Ovary (tissue), 9 donors: ENCODE data around the gene ELMOD3. TPM values are rescaled to one million over a fixed set of nuclear protein-coding genes. Genes with fewer than 3 reads are reported as not detected.
"Not testable (repeated sequence)": the region's sequence is repeated elsewhere in the genome, so short reads cannot be mapped to it uniquely, and the experiment has no call there.

ENCODE experiments used
- DNase-seq, 5 donors: peaks; one replicate each; pipeline ENCODE4 v3.0.0-alpha.2; 2019 to 2020
- H3K27ac ChIP-seq, 2 donors: fragments of 200-600 bp; one replicate each; pipeline versions ENCODE4 v1.5.1 to v1.8.0; 2019 to 2022
- H3K27me3 ChIP-seq: fragments of 200-600 bp; one replicate; pipeline ENCODE4 v1.8.0; 2022
- H3K36me3 ChIP-seq: fragments of 200-600 bp; sonication (generic); one replicate; pipeline ENCODE4 v1.5.1; 2019
- H3K4me1 ChIP-seq: one replicate; pipeline ENCODE4 v1.8.1; 2013; ENCODE audit warnings: mild to moderate bottlenecking, moderate library complexity; ENCODE audit not compliant: insufficient read depth
- H3K4me3 ChIP-seq: fragments of 200-600 bp; sonication (generic); one replicate; pipeline ENCODE4 v1.5.1; 2017
- H3K9me3 ChIP-seq, 2 donors: fragments of 200-600 bp in 1 of 2; sonication (generic) in 1 of 2; one replicate each; pipeline versions ENCODE4 v1.5.1 to v1.8.1; 2013 to 2019; ENCODE audit warnings: mild to moderate bottlenecking in 1 of 2, moderate library complexity in 1 of 2
- CTCF ChIP-seq, 3 donors: fragments of 450-650 bp in 2 of 3; fragments of 200-600 bp in 1 of 3; IDR thresholded peaks; one replicate each; pipeline versions ENCODE4 v1.5.1 to v1.8.0; 2016 to 2022; ENCODE audit warnings: antibody characterized with exemption in 3 of 3, mild to moderate bottlenecking in 1 of 3
- EP300 ChIP-seq: sonication (generic); formaldehyde crosslinking; IDR thresholded peaks from one replicate; pipeline ENCODE4 v1.6.1; 2017; ENCODE audit warnings: antibody characterized with exemption
- POLR2A ChIP-seq: fragments of 450-650 bp; IDR thresholded peaks from one replicate; pipeline ENCODE4 v1.6.1; 2017; ENCODE audit warnings: antibody characterized with exemption, mild to moderate bottlenecking, moderate library complexity
- WGBS, 3 donors: extraction: QIAGEN DNeasy Blood & Tissue Kit in 1 of 3; methylation state at CpG; one replicate each; pipeline versions ENCODE4 v1.1.5 to v1.1.7; 2013 to 2017; 5-methylcytosine and 5-hydroxymethylcytosine counted together
- intact Hi-C, 4 donors: fragments of 100-400 bp; cut with DNase I; formaldehyde crosslinking; loops; one replicate each; pipeline versions ENCODE4 v1.11.0 to v1.15.1; 2022 to 2023
- polyA plus RNA-seq, 2 donors: library from polyadenylated mRNA; stranded (reverse); fragments of 200-250 nt in 1 of 2; fragments of 350-450 nt in 1 of 2; fragmentation: Illumina TruSeq in 1 of 2; extraction: RNeasy Lipid Tissue Mini Kit (QIAGEN cat#74804) in 1 of 2; gene quantifications; one replicate each; pipeline ENCODE4 v1.2.3, GENCODE V29; 2013 to 2014
- total RNA-seq, 7 donors: library from RNA; depleted of rRNA in 2 of 7; stranded (reverse); fragments of >200 nt in 2 of 7; fragmentation: NEBNext Ultra II Directional in 3 of 7; extraction: Animal tissue kit (Norgen Biotek cat#: 25700) in 3 of 7; gene quantifications; one replicate each; pipeline versions ENCODE4 v1.1.0 to v1.2.4, GENCODE V29; 2016 to 2023
- donor health status: DM: no; HTN: no; CAD: no; lungs with moderate emphysema.
- donor health status: DM: no; HTN: no; CAD: no.
- donor health status: Bipolar disorder and iron deficiency.
- donor health status: DM: yes; HTN: yes; CAD: no.
- donor health status: DM: no; HTN: no; CAD: no.
- donor health status: DM: yes; HTN: yes; CAD: no.

Gene ELMOD3
- total and polyA plus RNA-seq, 9 donors, result 13.0 to 23.0 (median 17.3) TPM

DNA sequence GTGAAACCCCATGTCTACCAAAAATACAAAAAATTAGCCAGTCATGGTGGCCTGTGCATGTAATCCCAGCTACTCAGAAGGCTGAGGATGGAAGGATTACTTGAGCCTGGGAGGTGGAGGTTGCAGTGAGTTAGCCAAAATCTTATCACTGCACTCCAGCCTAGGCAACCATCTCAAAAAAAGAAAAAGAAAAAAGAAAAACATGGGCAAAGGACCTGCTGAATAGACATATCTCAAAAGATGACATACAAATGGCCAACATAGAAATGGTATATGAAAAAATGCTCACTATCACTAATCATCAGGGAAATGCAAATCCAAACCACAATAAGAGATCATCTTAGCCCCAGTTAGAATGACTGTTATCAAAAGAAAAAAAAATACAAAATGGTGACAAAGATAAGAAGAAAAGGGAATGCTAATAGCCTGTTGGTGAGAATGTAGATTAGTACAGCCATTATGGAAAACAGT lies 25.4 kb upstream of the ELMOD3 start:
- no peak for DNase-seq
- H3K9me3 ChIP-seq, result no peaks in the 10 kb centered on the region
- H3K4me3 ChIP-seq, result no peak overlapping the region
- no peak overlapping the region for H3K27ac ChIP-seq
- peaks cover 13% of the 10 kb centered on the region for H3K4me1 ChIP-seq
- TF ChIP-seq EP300, result no peak
- TF ChIP-seq CTCF (IDR thresholded peaks at IDR 0.05), result no peak
- no peak for TF ChIP-seq POLR2A
- H3K36me3 ChIP-seq, result no peaks in the 10 kb centered on the region
- intact Hi-C loops, result loop anchor here in 1 of 4 donors (5.0 kb wide), 1 partner anchor 558 kb away; the partner anchor contains the start of gene ST3GAL5
- no peaks in the 10 kb centered on the region for H3K27me3 ChIP-seq

DNA sequence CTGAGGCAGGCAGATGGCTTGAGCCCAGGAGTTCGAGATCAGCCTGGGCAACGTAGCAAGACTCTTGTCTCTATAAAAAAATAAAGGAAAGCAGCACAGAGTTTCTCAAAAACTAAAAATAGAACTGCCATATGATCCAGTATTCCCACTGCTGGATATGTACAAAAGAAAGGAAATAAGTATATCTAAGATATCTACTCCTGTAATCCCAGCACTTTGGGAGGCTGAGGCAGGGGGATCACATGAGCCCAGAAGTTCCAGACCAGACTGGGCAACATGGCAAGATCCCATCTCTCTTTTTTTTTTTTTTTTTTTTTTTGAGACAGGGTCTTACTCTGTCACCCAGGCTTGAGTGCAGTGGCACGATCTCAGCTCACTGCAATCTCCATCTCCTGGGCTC lies 24.9 kb upstream of the ELMOD3 start:
- H3K36me3 ChIP-seq, H3K4me3 ChIP-seq, DNase-seq, H3K9me3 ChIP-seq, H3K27me3 ChIP-seq, H3K27ac ChIP-seq: not testable (repeated sequence)
- peaks cover 12% of the 10 kb centered on the region for H3K4me1 ChIP-seq
- WGBS, 3 donors, result 73 to 76% (median 73%) methylated on average over 3 of the region's 3 CpGs
- intact Hi-C loops, result loop anchor here in 1 of 4 donors (5.0 kb wide), 1 partner anchor 558 kb away; the partner anchor contains the start of gene ST3GAL5

GRCh38 chr2:85330839-85331636 lies 23.5 kb upstream of the ELMOD3 start:
- Histone ChIP-seq H3K27ac (no peak overlapping the region), H3K36me3 (no peaks in the 10 kb centered on the region), H3K4me1 (peaks cover 6% of the 10 kb centered on the region), H3K27me3 (no peaks in the 10 kb centered on the region), H3K4me3 (no peak overlapping the region), H3K9me3 (no peaks in the 10 kb centered on the region)
- WGBS, 3 donors, result 78 to 83% (median 78%) methylated on average over 13 of the region's 13 CpGs
- intact Hi-C loops, result no loop called here
- TF ChIP-seq POLR2A (no peak), EP300 (no peak), CTCF (IDR thresholded peaks at IDR 0.05) (no peak)
- no peak for DNase-seq

GRCh38 chr2:85333877-85334276 lies 20.7 kb upstream of the ELMOD3 start:
- DNase-seq, H3K27ac ChIP-seq, H3K27me3 ChIP-seq, H3K36me3 ChIP-seq, intact Hi-C loops, H3K4me3 ChIP-seq, H3K9me3 ChIP-seq, H3K4me1 ChIP-seq: not testable (repeated sequence)
- 96 to 100% (median 98%) methylated on average over 4 of the region's 4 CpGs for WGBS, 3 donors

DNA sequence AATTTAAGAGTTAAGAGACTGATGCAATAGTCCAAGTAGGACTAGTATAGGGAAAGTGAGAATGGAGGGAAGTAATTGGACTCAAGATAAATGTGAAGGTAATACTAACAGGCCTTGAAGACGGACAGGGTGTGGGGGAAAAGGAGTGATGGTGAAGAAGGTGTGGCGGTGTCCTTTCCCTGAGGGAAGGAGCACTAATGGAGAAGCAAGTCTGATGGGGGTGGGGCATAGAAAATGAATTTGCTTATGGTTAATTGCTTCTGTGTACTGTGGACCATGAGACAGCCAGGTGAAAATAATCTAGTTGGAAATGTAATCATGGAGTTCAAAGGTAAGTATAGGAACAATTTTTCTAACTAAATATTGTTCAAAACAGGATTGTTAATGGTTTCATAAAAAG lies 19.6 kb upstream of the ELMOD3 start:
- TF ChIP-seq EP300 (no peak), CTCF (IDR thresholded peaks at IDR 0.05) (no peak), POLR2A (no peak)
- intact Hi-C loops, result no loop called here
- no peaks in the 10 kb centered on the region for H3K4me1 ChIP-seq
- no peak for DNase-seq
- no peaks in the 10 kb centered on the region for H3K36me3 ChIP-seq
- 44 to 79% (median 48%) methylated on average over 2 of the region's 2 CpGs for WGBS, 3 donors
- no peaks in the 10 kb centered on the region for H3K9me3 ChIP-seq
- no peaks in the 10 kb centered on the region for H3K27me3 ChIP-seq
- H3K27ac ChIP-seq, result no peak overlapping the region
- no peak overlapping the region for H3K4me3 ChIP-seq
